ENCODE measurements around the gene ANAPC4. TPM values are rescaled to one million over a fixed set of nuclear protein-coding genes. Genes with fewer than 3 reads are reported as not detected.
A peak's percentile ranks its signal among the peaks of the same experiment; 100 is the strongest.

ANAPC4 gene
- polyA plus RNA-seq, 1 donor (not counting 4 experiments of a cell fraction or from before 2014, with no cell fraction given) = 26.9 TPM

GRCh38 chr4:25439918-25440477, 62.9 kb downstream of the ANAPC4 start:
- TF ChIP-seq EZH2 (IDR thresholded peaks at IDR 0.05; ENCODE audit: low read length) (no peak), CTCF (optimal IDR thresholded peaks at IDR 0.05 in 1 of 3, IDR thresholded peaks at IDR 0.05 in 1 of 3, conservative IDR thresholded peaks at IDR 0.05 in 1 of 3; ENCODE audit: extremely low read depth in 1 of 3, insufficient read depth in 2 of 3, low read length in 3 of 3) (peak; percentile 80 to 94 (median 90))
- no peak for DNase-seq (ENCODE audit: low read depth, low spot score)

GRCh38 chr4:25440478-25441030, 63.5 kb downstream of the ANAPC4 start:
- Histone ChIP-seq H3K79me2 (ENCODE audit: control insufficient read depth, insufficient read depth, low read length) (no peaks in the 10 kb centered on the region), H3K4me1 (ENCODE audit: control insufficient read depth, extremely low read depth, insufficient read depth, low read length) (no peaks in the 10 kb centered on the region), H3K9me1 (ENCODE audit: control insufficient read depth, extremely low read depth, insufficient read depth, low read length) (no peaks in the 10 kb centered on the region), H4K20me1 (ENCODE audit: control insufficient read depth, extremely low read depth, insufficient read depth, low read length) (no peaks in the 10 kb centered on the region), H3K4me3 (ENCODE audit: control insufficient read depth in 2 of 3, extremely low read depth in 1 of 3, insufficient read depth in 2 of 3, low read depth in 1 of 3, low read length in 3 of 3) (no peak overlapping the region), H3K27ac (ENCODE audit: control insufficient read depth, insufficient read depth, low read length) (no peak overlapping the region), H2AFZ (ENCODE audit: control insufficient read depth, low read length) (no peak overlapping the region), H3K27me3 (ENCODE audit: control insufficient read depth, extremely low read depth, insufficient read depth, low read length) (no peaks in the 10 kb centered on the region), H3K9ac (ENCODE audit: control insufficient read depth, extremely low read depth, insufficient read depth, low read length) (no peak overlapping the region), H3K36me3 (ENCODE audit: control insufficient read depth in 2 of 2, extremely low read depth in 1 of 2, insufficient read depth in 2 of 2, low read length in 2 of 2) (no peaks in the 10 kb centered on the region), H3K4me2 (ENCODE audit: control insufficient read depth, extremely low read depth, insufficient read depth, low read depth, low read length) (no peak overlapping the region), H3K9me3 (ENCODE audit: control insufficient read depth, low read depth, low read length) (no peaks in the 10 kb centered on the region)
- FAIRE-seq = no peak
- DNase-seq (ENCODE audit: low read depth, low spot score) = no peak
- dilution Hi-C loops (cut with MboI; ENCODE audit: extremely low pct_ligation_motif_present, low sequenced_read_pairs) = loop anchor here (25.0 kb wide), 1 partner anchor 322 kb away; no protein-coding TSS in a partner anchor
- no peak for TF ChIP-seq EZH2 (IDR thresholded peaks at IDR 0.05; ENCODE audit: low read length)

More at GRCh38 chr4:25439918-25440477, 62.9 kb downstream of the ANAPC4 start:
- FAIRE-seq = peak; percentile 83
- H3K4me1 ChIP-seq (ENCODE audit: control insufficient read depth, extremely low read depth, insufficient read depth, low read length) = no peaks in the 10 kb centered on the region
- H2AFZ ChIP-seq (ENCODE audit: control insufficient read depth, low read length) = no peak overlapping the region
- no peak overlapping the region for H3K9ac ChIP-seq (ENCODE audit: control insufficient read depth, extremely low read depth, insufficient read depth, low read length)
- H3K27me3 ChIP-seq (ENCODE audit: control insufficient read depth, extremely low read depth, insufficient read depth, low read length) = no peaks in the 10 kb centered on the region
- H3K4me3 ChIP-seq (ENCODE audit: control insufficient read depth in 2 of 3, extremely low read depth in 1 of 3, insufficient read depth in 2 of 3, low read depth in 1 of 3, low read length in 3 of 3) = no peak overlapping the region
- H3K79me2 ChIP-seq (ENCODE audit: control insufficient read depth, insufficient read depth, low read length) = no peaks in the 10 kb centered on the region
- H3K27ac ChIP-seq (ENCODE audit: control insufficient read depth, insufficient read depth, low read length) = no peak overlapping the region
- H3K9me1 ChIP-seq (ENCODE audit: control insufficient read depth, extremely low read depth, insufficient read depth, low read length) = no peaks in the 10 kb centered on the region
- no peaks in the 10 kb centered on the region for H4K20me1 ChIP-seq (ENCODE audit: control insufficient read depth, extremely low read depth, insufficient read depth, low read length)
- dilution Hi-C loops (cut with MboI; ENCODE audit: extremely low pct_ligation_motif_present, low sequenced_read_pairs) = loop anchor here (25.0 kb wide), 1 partner anchor 322 kb away; no protein-coding TSS in a partner anchor
- H3K9me3 ChIP-seq (ENCODE audit: control insufficient read depth, low read depth, low read length) = no peaks in the 10 kb centered on the region
- no peaks in the 10 kb centered on the region for H3K36me3 ChIP-seq (ENCODE audit: control insufficient read depth in 2 of 2, extremely low read depth in 1 of 2, insufficient read depth in 2 of 2, low read length in 2 of 2)
- H3K4me2 ChIP-seq (ENCODE audit: control insufficient read depth, extremely low read depth, insufficient read depth, low read depth, low read length) = no peak overlapping the region

Measured in keratinocyte (primary cell).